Panc1 (cell line): ENCODE data around the gene EMD. TPM values are rescaled to one million over a fixed set of nuclear protein-coding genes. Genes with fewer than 3 reads are reported as not detected.
"Not testable (repeated sequence)": the region's sequence is repeated elsewhere in the genome, so short reads cannot be mapped to it uniquely, and the experiment has no call there.

ENCODE experiments used
- ATAC-seq: fragments of 200-7000 bp; cut with Tn5 transposase; 2 replicates; pipeline ENCODE4 v1.9.1; 2020; ENCODE audit warnings: mild to moderate bottlenecking, moderate library complexity
- BruUV-seq: library from RNA; stranded (reverse); fragments of 400-500 nt; replicated peaks from 2 replicates; lab custom pipeline; 2021; lab: Mats Ljungman, UMichigan
- CTCF ChIA-PET: fragments of 300-600 bp; sonication (Branson Sonifier 250); formaldehyde crosslinking; loops from one replicate; lab custom pipeline; 2022; ENCODE audit warnings: antibody characterized with exemption; lab: Charles Lee
- POLR2A ChIA-PET: fragments of 300-600 bp; sonication (Branson Sonifier 250); formaldehyde crosslinking; loops from one replicate; lab custom pipeline; 2022; ENCODE audit warnings: antibody characterized with exemption; lab: Charles Lee
- DNase-seq: peaks from one replicate; pipeline ENCODE4 v3.0.0-alpha.2; 2010; ENCODE audit warnings: low read depth, low spot score
- H3K27ac ChIP-seq: 2 replicates; pipeline ENCODE4 v1.5.1; 2011; ENCODE audit warnings: mild to moderate bottlenecking, low read length, inconsistent platforms
- H3K27me3 ChIP-seq: fragments of 200-500 bp; sonication (Bioruptor generic); 2 replicates; pipeline ENCODE4 v1.6.0; 2014; ENCODE audit warnings: low read length, inconsistent platforms; ENCODE audit not compliant: control insufficient read depth, insufficient read depth
- H3K36me3 ChIP-seq: fragments of 200-500 bp; sonication (Bioruptor generic); 2 replicates; pipeline ENCODE4 v1.5.1; 2014; ENCODE audit warnings: inconsistent platforms, mild to moderate bottlenecking, low read length, moderate library complexity; ENCODE audit not compliant: control insufficient read depth, insufficient read depth
- H3K4me1 ChIP-seq: 2 replicates; pipeline ENCODE4 v1.5.1; 2011; ENCODE audit warnings: inconsistent platforms, mild to moderate bottlenecking, low read length, moderate library complexity; ENCODE audit not compliant: control insufficient read depth, insufficient read depth
- H3K4me3 ChIP-seq, 2 experiments: 2 replicates each; pipeline ENCODE4 v1.5.1; 2011 to 2012; ENCODE audit warnings: low read depth in 2 of 2, low read length in 2 of 2, mild to moderate bottlenecking in 2 of 2, inconsistent platforms in 1 of 2, moderate library complexity in 1 of 2
- H3K9me3 ChIP-seq: fragments of 200-500 bp; sonication (Bioruptor generic); 2 replicates; pipeline ENCODE4 v1.5.1; 2014; ENCODE audit warnings: low read depth, mild to moderate bottlenecking, inconsistent platforms, low read length, moderate library complexity; ENCODE audit not compliant: control insufficient read depth, insufficient read depth
- CTCF ChIP-seq: fragments of 450-650 bp; IDR thresholded peaks from 2 replicates; pipeline ENCODE4 v1.5.1; 2017; ENCODE audit warnings: mild to moderate bottlenecking
- POLR2AphosphoS5 ChIP-seq: IDR thresholded peaks from 2 replicates; pipeline ENCODE4 v1.6.1; 2012; ENCODE audit warnings: mild to moderate bottlenecking, low read depth, low read length, moderate library complexity
- REST ChIP-seq, 2 experiments: IDR thresholded peaks; 2 replicates each; pipeline ENCODE4 v1.6.1; 2011 to 2012; ENCODE audit warnings: low read depth in 2 of 2, control low read depth in 1 of 2, low read length in 1 of 2, mild to moderate bottlenecking in 1 of 2, moderate library complexity in 1 of 2; ENCODE audit not compliant: insufficient read depth in 1 of 2
- SIN3A ChIP-seq: IDR thresholded peaks from 2 replicates; pipeline ENCODE4 v1.6.1; 2012; ENCODE audit warnings: low read depth, mild to moderate bottlenecking, low read length, moderate library complexity, borderline replicate concordance; ENCODE audit not compliant: insufficient read depth
- TCF7L2 ChIP-seq: IDR thresholded peaks from 2 replicates; pipeline ENCODE4 v1.6.1; 2011; ENCODE audit warnings: mild to moderate bottlenecking, low read depth, low read length, inconsistent platforms
- in situ Hi-C: cut with HindIII; loops from 2 replicates; pipeline ENCODE4 v1.10.0; 2016; ENCODE audit warnings: low sequenced_read_pairs, low pct_unique_long_range_greater_than_20kb
- intact Hi-C: fragments of 100-400 bp; cut with micrococcal nuclease; formaldehyde crosslinking; loops from one replicate; pipeline ENCODE4 v1.10.0; 2022; ENCODE audit not compliant: unreplicated experiment
- total RNA-seq: library from RNA; stranded (reverse); gene quantifications from one replicate; pipeline ENCODE4 v1.2.1, GENCODE V29; 2021; ENCODE audit not compliant: unreplicated experiment

The EMD gene
- total RNA-seq, 1 experiment from 2014 or later = 178 TPM

- H3K27me3 ChIP-seq = no peaks in the 10 kb centered on the region
- TF ChIP-seq TCF7L2 = no peak
- TF ChIP-seq SIN3A = no peak
- no peak for TF ChIP-seq REST (IDR thresholded peaks at IDR 0.05; ENCODE audit: insufficient read depth in 1 of 2, low read depth in 2 of 2, low read length in 1 of 2)
- TF ChIP-seq CTCF = no peak
- no peak for TF ChIP-seq POLR2AphosphoS5
- peak overlapping the region; percentile 82 to 99 for H3K4me3 ChIP-seq
- no peaks in the 10 kb centered on the region for H3K9me3 ChIP-seq
- BruUV-seq = no TSS peak
- DNase-seq (no peak), ATAC-seq (no peak)
- H3K27ac ChIP-seq = peak overlapping the region; percentile 99
- ChIA-PET POLR2A (no interaction called here), CTCF (interaction anchor here (0.5 kb wide), 1 partner anchor 100 kb away, joined by 5 read pairs; no protein-coding TSS in a partner anchor)
- H3K36me3 ChIP-seq = peaks cover 10% of the 10 kb centered on the region
- in situ Hi-C loops = no loop called here
- H3K4me1 ChIP-seq = peaks cover 29% of the 10 kb centered on the region
- intact Hi-C loops = no loop called here
Measured at GRCh38 chrX:154399527-154400368, 20.7 kb downstream of the EMD start.

GRCh38 chrX:154400369-154400817 is 21.3 kb downstream of the EMD start:
- H3K36me3 ChIP-seq, in situ Hi-C loops, intact Hi-C loops, ATAC-seq, H3K27me3 ChIP-seq, H3K9me3 ChIP-seq, POLR2A ChIA-PET, BruUV-seq, DNase-seq: not testable (repeated sequence)
- H3K4me3 ChIP-seq = peak overlapping the region; percentile 82 to 99
- peaks cover 29% of the 10 kb centered on the region for H3K4me1 ChIP-seq
- peak overlapping the region; percentile 99; the same call in 1 of the 2 replicates for H3K27ac ChIP-seq
- CTCF ChIA-PET = interaction anchor here (0.5 kb wide), 1 partner anchor 100 kb away, joined by 5 read pairs; no protein-coding TSS in a partner anchor
